GM12878 (cell line): ENCODE results near the gene FZD2. TPM values are rescaled to one million over a fixed set of nuclear protein-coding genes. Genes with fewer than 3 reads are reported as not detected.

Experiments used
- BCL11A ChIP-seq: IDR thresholded peaks from 2 replicates; pipeline ENCODE4 v1.6.1; 2011; ENCODE audit warnings: low read depth, low read length
- CBX3 ChIP-seq: fragments of 200-600 bp; sonication (generic); IDR thresholded peaks from 2 replicates; pipeline ENCODE4 v1.6.1; 2016; ENCODE audit warnings: low read depth, borderline replicate concordance
- CEBPZ ChIP-seq: fragments of 150-350 bp; IDR thresholded peaks from 2 replicates; pipeline ENCODE4 v1.6.1; 2016; ENCODE audit warnings: low read depth, low read length
- CUX1 ChIP-seq: IDR thresholded peaks from 2 replicates; pipeline ENCODE4 v1.6.1; 2012; ENCODE audit warnings: improper control_type of control experiment, low read depth, low read length; ENCODE audit not compliant: insufficient replicate concordance
- DPF2 ChIP-seq: fragments of 450-650 bp; IDR thresholded peaks from 2 replicates; pipeline ENCODE4 v1.6.1; 2017; ENCODE audit warnings: mild to moderate bottlenecking
- EZH2 ChIP-seq: IDR thresholded peaks from 2 replicates; pipeline ENCODE4 v1.6.1; 2012; ENCODE audit warnings: low read depth, mild to moderate bottlenecking, control low read depth, inconsistent platforms, low read length, borderline replicate concordance; ENCODE audit not compliant: control insufficient read depth
- GATAD2B ChIP-seq: fragments of 450-650 bp; conservative IDR thresholded peaks from 2 replicates; pipeline ENCODE4 v1.6.1; 2017; ENCODE audit warnings: low read depth, mild to moderate bottlenecking, moderate library complexity
- IRF3 ChIP-seq: fragments of 450-650 bp; IDR thresholded peaks from 2 replicates; pipeline ENCODE4 v1.6.1; 2014; ENCODE audit warnings: mild to moderate bottlenecking
- RB1 ChIP-seq: fragments of 450-650 bp; formaldehyde crosslinking; IDR thresholded peaks from 2 replicates; pipeline ENCODE4 v1.6.1; 2017; ENCODE audit warnings: mild to moderate bottlenecking, borderline replicate concordance
- TAF1 ChIP-seq: IDR thresholded peaks from 2 replicates; pipeline ENCODE4 v1.6.1; 2011; ENCODE audit warnings: mild to moderate bottlenecking, low read depth, low read length, borderline replicate concordance
- ZSCAN29 ChIP-seq: fragments of 450-650 bp; IDR thresholded peaks from 2 replicates; pipeline ENCODE4 v1.6.1; 2017; ENCODE audit warnings: mild to moderate bottlenecking, moderate library complexity
- polyA plus RNA-seq, 11 experiments: library from polyadenylated mRNA; depleted of rRNA in 4 of 11; unstranded in 6 of 11; stranded (reverse) in 5 of 11; fragments of >200 nt; fragmentation: Nextera tagmentation in 4 of 11; fragmentation: Illumina TruSeq in 1 of 11; extraction: Ambion mirVana in 4 of 11; extraction: Trizol in 1 of 11; gene quantifications; 1 replicate in 1 of 11; 2 replicates in 10 of 11; pipeline versions ENCODE4 v1.2.1 to v1.2.3, GENCODE V29; 2011 to 2016; ENCODE audit warnings: inconsistent platforms in 2 of 11, missing spikeins in 2 of 11, low read depth in 1 of 11
- total RNA-seq, 4 experiments: library from RNA; depleted of rRNA in 3 of 4; stranded (reverse); fragments of >200 nt in 3 of 4; fragmentation: Illumina TruSeq in 1 of 4; extraction: Trizol in 1 of 4; gene quantifications; 2 replicates each; pipeline versions ENCODE4 v1.2.1 to v1.2.3, GENCODE V29; 2013 to 2021
- TF ChIP-seq, protein P1 (sequence below): fragments of 450-650 bp; formaldehyde crosslinking; IDR thresholded peaks from 2 replicates; pipeline ENCODE4 v1.4.0; 2020; ENCODE audit warnings: mild to moderate bottlenecking, moderate library complexity

Gene FZD2
- total and polyA plus RNA-seq, 10 of the 15 experiments (the other 5 are each of a cell fraction or from before 2014, with no cell fraction given) = 0.09 to 4.2 (median 0.63) TPM; not detected in 1

DNA sequence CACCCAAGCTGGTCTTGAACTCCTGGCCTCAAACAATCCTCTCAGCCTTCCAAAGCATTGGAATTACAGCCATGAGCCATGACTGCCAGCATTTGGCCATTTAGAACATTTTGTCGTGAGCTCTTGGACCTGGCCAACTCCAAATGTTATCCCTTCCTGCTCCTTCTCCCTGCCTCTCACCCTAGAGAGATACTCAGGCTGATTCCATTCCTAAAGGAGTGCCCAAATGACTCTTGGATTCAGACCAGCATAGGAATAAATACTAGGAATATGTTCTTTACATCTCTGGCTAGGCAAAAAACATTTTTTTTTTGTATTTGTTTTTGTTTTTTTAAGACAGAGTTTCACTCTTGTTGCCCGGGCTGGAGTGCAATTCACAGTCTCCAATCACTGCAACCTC lies 15.5 kb downstream of the FZD2 start (continued):
- TF ChIP-seq CUX1 = no peak
- no peak for TF ChIP-seq IRF3
- TF ChIP-seq CBX3 = no peak
- no peak for TF ChIP-seq DPF2
- TF ChIP-seq GATAD2B = no peak
- TF ChIP-seq, protein P1, sequence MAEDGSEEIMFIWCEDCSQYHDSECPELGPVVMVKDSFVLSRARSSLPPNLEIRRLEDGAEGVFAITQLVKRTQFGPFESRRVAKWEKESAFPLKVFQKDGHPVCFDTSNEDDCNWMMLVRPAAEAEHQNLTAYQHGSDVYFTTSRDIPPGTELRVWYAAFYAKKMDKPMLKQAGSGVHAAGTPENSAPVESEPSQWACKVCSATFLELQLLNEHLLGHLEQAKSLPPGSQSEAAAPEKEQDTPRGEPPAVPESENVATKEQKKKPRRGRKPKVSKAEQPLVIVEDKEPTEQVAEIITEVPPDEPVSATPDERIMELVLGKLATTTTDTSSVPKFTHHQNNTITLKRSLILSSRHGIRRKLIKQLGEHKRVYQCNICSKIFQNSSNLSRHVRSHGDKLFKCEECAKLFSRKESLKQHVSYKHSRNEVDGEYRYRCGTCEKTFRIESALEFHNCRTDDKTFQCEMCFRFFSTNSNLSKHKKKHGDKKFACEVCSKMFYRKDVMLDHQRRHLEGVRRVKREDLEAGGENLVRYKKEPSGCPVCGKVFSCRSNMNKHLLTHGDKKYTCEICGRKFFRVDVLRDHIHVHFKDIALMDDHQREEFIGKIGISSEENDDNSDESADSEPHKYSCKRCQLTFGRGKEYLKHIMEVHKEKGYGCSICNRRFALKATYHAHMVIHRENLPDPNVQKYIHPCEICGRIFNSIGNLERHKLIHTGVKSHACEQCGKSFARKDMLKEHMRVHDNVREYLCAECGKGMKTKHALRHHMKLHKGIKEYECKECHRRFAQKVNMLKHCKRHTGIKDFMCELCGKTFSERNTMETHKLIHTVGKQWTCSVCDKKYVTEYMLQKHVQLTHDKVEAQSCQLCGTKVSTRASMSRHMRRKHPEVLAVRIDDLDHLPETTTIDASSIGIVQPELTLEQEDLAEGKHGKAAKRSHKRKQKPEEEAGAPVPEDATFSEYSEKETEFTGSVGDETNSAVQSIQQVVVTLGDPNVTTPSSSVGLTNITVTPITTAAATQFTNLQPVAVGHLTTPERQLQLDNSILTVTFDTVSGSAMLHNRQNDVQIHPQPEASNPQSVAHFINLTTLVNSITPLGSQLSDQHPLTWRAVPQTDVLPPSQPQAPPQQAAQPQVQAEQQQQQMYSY (CRISPR knock-in tag) = no peak
- no peak for TF ChIP-seq EZH2
- TF ChIP-seq RB1 = no peak
- TF ChIP-seq ZSCAN29 = no peak
- TF ChIP-seq TAF1 = no peak
- no peak for TF ChIP-seq CEBPZ
- TF ChIP-seq BCL11A = no peak
